Naive thymus-derived CD8-positive, alpha-beta T cell (primary cell): ENCODE measurements around the gene BCAN. TPM values are rescaled to one million over a fixed set of nuclear protein-coding genes. Genes with fewer than 3 reads are reported as not detected.
"Not testable (repeated sequence)": the region's sequence is repeated elsewhere in the genome, so short reads cannot be mapped to it uniquely, and the experiment has no call there.

Experiments used
- ATAC-seq, 2 donors: fragments of 150-1000 bp; cut with Tn5 transposase in 1 of 2; sonication (Bioruptor Pico), chemical (Tn5 transposase) in 1 of 2; 1 replicate in 1 of 2; 2 replicates in 1 of 2; pipeline ENCODE4 v1.10.0; 2021; ENCODE audit warnings: mild to moderate bottlenecking in 2 of 2, moderate library complexity in 2 of 2
- POLR2A ChIA-PET: fragments of 350-600 bp; sonication (Branson Sonifier 250); formaldehyde crosslinking; loops from one replicate; lab custom pipeline; 2021; ENCODE audit warnings: antibody characterized with exemption; lab: Charles Lee
- DNase-seq, 10 donors: peaks; one replicate each; pipeline versions ENCODE4 v3.0.0 to v3.0.0-alpha.2; 2020 to 2022
- H3K27ac Mint-ChIP-seq, 10 donors: one replicate each; pipeline ENCODE4 v1.8.0; 2020 to 2022; ENCODE audit warnings: mild to moderate bottlenecking in 10 of 10, mixed read lengths in 10 of 10, moderate library complexity in 4 of 10, inconsistent platforms in 1 of 10
- H3K27me3 Mint-ChIP-seq, 5 donors: one replicate each; pipeline ENCODE4 v1.8.0; 2021 to 2022; ENCODE audit warnings: mixed read lengths in 5 of 5
- H3K36me3 Mint-ChIP-seq, 3 donors: one replicate each; pipeline ENCODE4 v1.8.0; 2020 to 2022; ENCODE audit warnings: mixed read lengths in 3 of 3, mild to moderate bottlenecking in 2 of 3, inconsistent platforms in 1 of 3
- H3K4me1 Mint-ChIP-seq, 4 donors: one replicate each; pipeline ENCODE4 v1.8.0; 2021 to 2022; ENCODE audit warnings: mixed read lengths in 4 of 4
- H3K4me3 Mint-ChIP-seq, 10 donors: one replicate each; pipeline ENCODE4 v1.8.0; 2020 to 2022; ENCODE audit warnings: mild to moderate bottlenecking in 10 of 10, mixed read lengths in 10 of 10, moderate library complexity in 6 of 10, inconsistent platforms in 1 of 10
- H3K9me3 Mint-ChIP-seq, 9 donors: one replicate each; pipeline ENCODE4 v1.8.0; 2020 to 2022; ENCODE audit warnings: mixed read lengths in 9 of 9, mild to moderate bottlenecking in 3 of 9, inconsistent platforms in 1 of 9, moderate library complexity in 1 of 9
- polyA plus RNA-seq, 3 donors: library from polyadenylated mRNA; unstranded; fragments of 300-500 nt; fragmentation: Illumina TruSeq; gene quantifications; one replicate each; pipeline ENCODE4 v1.2.3, GENCODE V29; 2021
- total RNA-seq, 8 experiments: library from RNA in 2 of 8; stranded (reverse) in 2 of 8; gene quantifications; one replicate each; pipeline ENCODE4 v1.2.3 and lab custom pipeline; 2021 to 2026

BCAN gene
- total and polyA plus RNA-seq, 5 experiments from 2014 or later: not detected

- Mint-ChIP-seq H3K4me3 (no peak within 1 kb of the TSS), H3K36me3 (no peaks in the 10 kb centered on the region), H3K27me3 (peaks cover 25 to 69% (median 55%) of the 10 kb centered on the region in 5 donors), H3K27ac (no peak within 1 kb of the TSS), H3K9me3 (no peaks in the 10 kb centered on the region), H3K4me1 (peaks cover 0 to 4% (median under 1%) of the 10 kb centered on the region in 4 donors)
- ATAC-seq (peak in 1 of 2 donors; percentile 42), DNase-seq (no peak)
- POLR2A ChIA-PET: interaction anchor here (0.7 kb wide), 1 partner anchor 12 kb away, joined by 9 read pairs; no protein-coding TSS in a partner anchor
Measured at GRCh38 chr1:156618853-156619581, 22.9 kb upstream of the BCAN start, which contains the start of gene HAPLN2. Gene HAPLN2 (plus strand): TSS chr1:156619415. CDS start chr1:156623491, 4,076 bp downstream.

- H3K36me3 Mint-ChIP-seq: no peaks in the 10 kb centered on the region
- ATAC-seq: no peak
- H3K4me3 Mint-ChIP-seq: no peak overlapping the region
Measured at GRCh38 chr1:156619582-156619955, 22.3 kb upstream of the BCAN start.

GRCh38 chr1:156622581-156623297 is 19.2 kb upstream of the BCAN start:
- peaks cover 31 to 68% (median 58%) of the 10 kb centered on the region in 5 donors for H3K27me3 Mint-ChIP-seq
- H3K36me3 Mint-ChIP-seq: no peaks in the 10 kb centered on the region
- POLR2A ChIA-PET: no interaction called here
- H3K4me3 Mint-ChIP-seq: peak overlapping the region in 7 of 10 donors; percentile 21 to 61 (median 52)
- H3K4me1 Mint-ChIP-seq: peaks cover 6 to 14% (median 11%) of the 10 kb centered on the region in 4 donors
- no peaks in the 10 kb centered on the region for H3K9me3 Mint-ChIP-seq
- H3K27ac Mint-ChIP-seq: no peak overlapping the region
- no peak for ATAC-seq
- no peak for DNase-seq

More at GRCh38 chr1:156619582-156619955, 22.3 kb upstream of the BCAN start:
- POLR2A ChIA-PET: no interaction called here
- Mint-ChIP-seq H3K27ac (no peak overlapping the region), H3K9me3 (no peaks in the 10 kb centered on the region), H3K4me1 (peaks cover 0 to 7% (median 2%) of the 10 kb centered on the region in 4 donors), H3K27me3 (peaks cover 25 to 73% (median 55%) of the 10 kb centered on the region in 5 donors)
- no peak for DNase-seq

GRCh38 chr1:156623946-156624813 is 17.7 kb upstream of the BCAN start:
- H3K27me3 Mint-ChIP-seq: peaks cover 31 to 71% (median 56%) of the 10 kb centered on the region in 5 donors
- POLR2A ChIA-PET: interaction anchor here (0.5 to 1.0 kb wide), 4 partner anchors 12 to 151 kb away, joined by 3 to 6 read pairs (median 4); partner anchors contain the start of gene MRPL24
- peak overlapping the region in 9 of 10 donors; percentile 47 to 69 (median 63) for H3K4me3 Mint-ChIP-seq
- H3K4me1 Mint-ChIP-seq: peaks cover 6 to 14% (median 11%) of the 10 kb centered on the region in 4 donors
- ATAC-seq (peak; percentile 64 to 66), DNase-seq (peak in 4 of 10 donors; percentile 30 to 35 (median 32))
- H3K27ac Mint-ChIP-seq: no peak overlapping the region
- H3K36me3 Mint-ChIP-seq: no peaks in the 10 kb centered on the region
- no peaks in the 10 kb centered on the region for H3K9me3 Mint-ChIP-seq

GRCh38 chr1:156624814-156625435 is 17.0 kb upstream of the BCAN start:
- no peaks in the 10 kb centered on the region for H3K9me3 Mint-ChIP-seq
- H3K4me1 Mint-ChIP-seq: peaks cover 6 to 14% (median 11%) of the 10 kb centered on the region in 4 donors
- H3K36me3 Mint-ChIP-seq: no peaks in the 10 kb centered on the region
- H3K27me3 Mint-ChIP-seq: peaks cover 31 to 64% (median 52%) of the 10 kb centered on the region in 5 donors
- H3K27ac Mint-ChIP-seq: no peak overlapping the region
- peak overlapping the region in 9 of 10 donors; percentile 10 to 69 (median 59) for H3K4me3 Mint-ChIP-seq
- peak; percentile 22 to 25 for ATAC-seq
- POLR2A ChIA-PET: interaction anchor here (0.5 to 0.9 kb wide), 2 partner anchors 13 to 150 kb away, joined by 3 to 6 read pairs; no protein-coding TSS in a partner anchor
- DNase-seq: peak in 2 of 10 donors; percentile 14 to 19

- peak overlapping the region in 2 of 10 donors; percentile 46 to 78 for H3K27ac Mint-ChIP-seq
- H3K27me3 Mint-ChIP-seq: peaks cover 29 to 58% (median 51%) of the 10 kb centered on the region in 5 donors
- no peaks in the 10 kb centered on the region for H3K36me3 Mint-ChIP-seq
- H3K4me1 Mint-ChIP-seq: peaks cover 6 to 14% (median 11%) of the 10 kb centered on the region in 4 donors
- H3K9me3 Mint-ChIP-seq: no peaks in the 10 kb centered on the region
- peak overlapping the region; percentile 68 to 88 (median 82) for H3K4me3 Mint-ChIP-seq
- POLR2A ChIA-PET: no interaction called here
- DNase-seq (peak; percentile 34 to 83 (median 66)), ATAC-seq (peak; percentile 65 to 69)
Measured at GRCh38 chr1:156625436-156626078, 16.4 kb upstream of the BCAN start.

GRCh38 chr1:156626079-156626438 is 15.9 kb upstream of the BCAN start:
- H3K9me3 Mint-ChIP-seq: no peaks in the 10 kb centered on the region
- peak overlapping the region in 1 of 10 donors; percentile 78 for H3K27ac Mint-ChIP-seq
- H3K4me3 Mint-ChIP-seq: peak overlapping the region in 8 of 10 donors; percentile 2 to 86 (median 82)
- H3K36me3 Mint-ChIP-seq: no peaks in the 10 kb centered on the region
- peaks cover 30 to 58% (median 52%) of the 10 kb centered on the region in 5 donors for H3K27me3 Mint-ChIP-seq
- no peak for ATAC-seq
- POLR2A ChIA-PET: no interaction called here
- peaks cover 6 to 14% (median 11%) of the 10 kb centered on the region in 4 donors for H3K4me1 Mint-ChIP-seq
- no peak for DNase-seq

- no peaks in the 10 kb centered on the region for H3K36me3 Mint-ChIP-seq
- H3K9me3 Mint-ChIP-seq: peaks cover 0 to 2% (median 0%) of the 10 kb centered on the region in 9 donors
- H3K27me3 Mint-ChIP-seq: peaks cover 31 to 58% (median 50%) of the 10 kb centered on the region in 5 donors
- no peak overlapping the region for H3K4me3 Mint-ChIP-seq
- DNase-seq: peak in 5 of 10 donors; percentile 16 to 37 (median 35)
- POLR2A ChIA-PET: interaction anchor here (0.6 to 0.7 kb wide), 2 partner anchors 74 to 256 kb away, joined by 3 to 5 read pairs; no protein-coding TSS in a partner anchor
- H3K4me1 Mint-ChIP-seq: peaks cover 6 to 14% (median 11%) of the 10 kb centered on the region in 4 donors
- H3K27ac Mint-ChIP-seq: no peak overlapping the region
- no peak for ATAC-seq
Measured at GRCh38 chr1:156627313-156627880, 14.5 kb upstream of the BCAN start.

GRCh38 chr1:156629823-156630449 is 12.0 kb upstream of the BCAN start:
- POLR2A ChIA-PET: no interaction called here
- Mint-ChIP-seq H3K27ac (no peak overlapping the region), H3K4me3 (no peak overlapping the region), H3K9me3 (peaks cover 0 to 2% (median 0%) of the 10 kb centered on the region in 9 donors), H3K4me1 (peaks cover 6 to 12% (median 6%) of the 10 kb centered on the region in 4 donors), H3K36me3 (no peaks in the 10 kb centered on the region), H3K27me3 (peaks cover 37 to 68% (median 60%) of the 10 kb centered on the region in 5 donors)
- ATAC-seq (no peak), DNase-seq (no peak)

GRCh38 chr1:156631152-156631551 is 10.8 kb upstream of the BCAN start:
- POLR2A ChIA-PET, H3K4me1 Mint-ChIP-seq, H3K4me3 Mint-ChIP-seq, H3K27ac Mint-ChIP-seq, H3K9me3 Mint-ChIP-seq, ATAC-seq, DNase-seq, H3K36me3 Mint-ChIP-seq: not testable (repeated sequence)
- peaks cover 39 to 69% (median 60%) of the 10 kb centered on the region in 5 donors for H3K27me3 Mint-ChIP-seq
